ENCODE data around the gene USP34. TPM values are rescaled to one million over a fixed set of nuclear protein-coding genes. Genes with fewer than 3 reads are reported as not detected.

Gene USP34
- total and polyA plus RNA-seq, 3 donors from 2014 or later: 92.3 to 235 (median 230) TPM

DNA sequence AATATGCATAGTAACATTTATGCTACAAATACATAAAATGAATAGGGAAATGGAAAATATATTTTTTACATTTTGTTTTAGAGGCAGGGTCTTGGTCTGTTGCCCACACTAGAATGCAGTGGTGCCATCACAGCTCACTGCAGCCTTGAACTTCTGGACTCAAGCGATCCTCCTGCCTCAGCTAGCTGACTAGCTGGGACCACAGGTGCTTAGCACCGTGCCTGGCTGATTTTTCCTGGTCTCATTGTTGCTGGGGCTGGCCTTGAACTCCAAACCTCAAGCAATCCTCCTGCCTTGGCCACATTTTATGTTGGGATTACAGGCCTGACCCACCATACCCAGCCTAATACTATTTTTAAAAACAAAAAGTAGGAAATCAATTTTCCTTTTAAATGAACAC, 34.1 kb upstream of the USP34 start:
- WGBS, 2 donors: 62 to 78% methylated on average over 2 of the region's 2 CpGs
- no peak overlapping the region for H3K4me3 ChIP-seq
- TF ChIP-seq, protein P1, sequence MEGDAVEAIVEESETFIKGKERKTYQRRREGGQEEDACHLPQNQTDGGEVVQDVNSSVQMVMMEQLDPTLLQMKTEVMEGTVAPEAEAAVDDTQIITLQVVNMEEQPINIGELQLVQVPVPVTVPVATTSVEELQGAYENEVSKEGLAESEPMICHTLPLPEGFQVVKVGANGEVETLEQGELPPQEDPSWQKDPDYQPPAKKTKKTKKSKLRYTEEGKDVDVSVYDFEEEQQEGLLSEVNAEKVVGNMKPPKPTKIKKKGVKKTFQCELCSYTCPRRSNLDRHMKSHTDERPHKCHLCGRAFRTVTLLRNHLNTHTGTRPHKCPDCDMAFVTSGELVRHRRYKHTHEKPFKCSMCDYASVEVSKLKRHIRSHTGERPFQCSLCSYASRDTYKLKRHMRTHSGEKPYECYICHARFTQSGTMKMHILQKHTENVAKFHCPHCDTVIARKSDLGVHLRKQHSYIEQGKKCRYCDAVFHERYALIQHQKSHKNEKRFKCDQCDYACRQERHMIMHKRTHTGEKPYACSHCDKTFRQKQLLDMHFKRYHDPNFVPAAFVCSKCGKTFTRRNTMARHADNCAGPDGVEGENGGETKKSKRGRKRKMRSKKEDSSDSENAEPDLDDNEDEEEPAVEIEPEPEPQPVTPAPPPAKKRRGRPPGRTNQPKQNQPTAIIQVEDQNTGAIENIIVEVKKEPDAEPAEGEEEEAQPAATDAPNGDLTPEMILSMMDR (IDR thresholded peaks at IDR 0.05): no peak
- TF ChIP-seq POLR2A (IDR thresholded peaks at IDR 0.05): no peak
- H3K36me3 ChIP-seq (ENCODE audit: low read depth, missing control alignments): no peaks in the 10 kb centered on the region
- H3K27ac ChIP-seq: no peak overlapping the region
- intact Hi-C loops (cut with DNase I; ENCODE audit: low total_unique reads): no loop called here
- no peaks in the 10 kb centered on the region for H3K4me1 ChIP-seq
- no peaks in the 10 kb centered on the region for H3K9me3 ChIP-seq
- H3K27me3 ChIP-seq: no peaks in the 10 kb centered on the region
- no peak for DNase-seq

DNA sequence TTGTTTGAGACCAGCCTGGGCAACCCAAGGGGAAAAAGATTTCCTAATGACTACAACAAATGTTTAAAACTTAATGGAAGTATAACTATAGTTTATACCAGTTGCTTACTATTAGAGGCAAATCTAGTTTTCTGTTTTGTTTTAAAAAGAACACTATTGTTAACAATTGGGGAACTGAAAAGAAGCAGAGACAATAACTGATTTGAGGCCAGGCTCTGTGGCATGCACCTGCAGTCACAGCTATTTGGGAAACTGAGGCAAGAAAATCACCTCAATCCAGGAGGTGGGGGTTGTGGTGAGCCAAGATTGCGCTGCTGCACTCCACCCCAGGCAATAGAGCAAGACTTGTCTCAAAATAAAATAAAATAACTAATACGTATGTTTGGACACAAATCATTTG, 28.2 kb upstream of the USP34 start:
- Histone ChIP-seq H3K4me1 (no peaks in the 10 kb centered on the region), H3K4me3 (no peak overlapping the region), H3K36me3 (ENCODE audit: low read depth, missing control alignments) (no peaks in the 10 kb centered on the region), H3K27me3 (no peaks in the 10 kb centered on the region), H3K9me3 (no peaks in the 10 kb centered on the region), H3K27ac (no peak overlapping the region)
- DNase-seq: no peak
- 94 to 96% methylated on average over 2 of the region's 2 CpGs for WGBS, 2 donors
- TF ChIP-seq, protein P1 (IDR thresholded peaks at IDR 0.05): no peak
- no peak for TF ChIP-seq POLR2A (IDR thresholded peaks at IDR 0.05)
- intact Hi-C loops (cut with DNase I; ENCODE audit: low total_unique reads): no loop called here

DNA sequence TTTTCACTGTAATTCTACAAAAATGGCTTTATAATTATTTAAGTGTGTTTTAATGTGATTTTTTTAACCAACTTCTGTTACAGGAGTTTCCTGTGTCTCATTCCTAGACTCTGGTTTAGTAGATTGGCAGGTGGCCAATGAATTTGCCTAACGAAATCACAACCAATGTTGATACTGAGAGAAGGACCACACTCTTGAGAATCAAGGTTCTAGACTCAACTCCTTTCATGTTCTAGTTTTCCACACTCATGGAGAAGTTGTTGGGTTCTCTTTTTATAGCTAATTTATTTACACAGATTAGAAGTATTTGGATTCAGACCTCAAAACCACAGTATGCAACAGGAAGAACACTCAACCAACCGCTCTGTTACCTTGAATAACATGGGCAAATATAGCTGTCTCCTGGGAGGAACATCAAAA, 22.6 kb upstream of the USP34 start:
- TF ChIP-seq, protein P1 (IDR thresholded peaks at IDR 0.05): no peak
- no peak for TF ChIP-seq POLR2A (IDR thresholded peaks at IDR 0.05)
- intact Hi-C loops (cut with DNase I; ENCODE audit: low total_unique reads): no loop called here
- WGBS, 2 donors: 70 to 74% methylated on average over 2 of the region's 2 CpGs

DNA sequence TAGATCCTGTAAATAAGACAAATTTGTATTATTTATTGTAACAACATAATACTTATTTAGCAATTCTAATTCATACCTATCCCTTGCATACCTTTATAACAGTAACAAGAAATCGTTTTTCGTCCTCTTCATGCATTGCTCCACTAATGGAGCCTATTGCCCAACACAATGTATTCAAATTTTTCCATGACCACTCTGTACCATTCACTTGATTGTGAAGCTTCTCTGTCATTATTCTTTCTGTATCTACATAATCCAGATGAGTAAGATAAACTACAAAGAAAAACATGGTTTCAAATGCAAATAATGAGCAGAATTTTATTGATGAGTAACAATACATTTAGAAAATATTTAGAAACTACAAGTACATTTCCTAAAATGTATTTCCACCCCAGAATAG, 21.6 kb upstream of the USP34 start:
- H3K27me3 ChIP-seq: no peaks in the 10 kb centered on the region
- no peaks in the 10 kb centered on the region for H3K4me1 ChIP-seq
- TF ChIP-seq, protein P1 (IDR thresholded peaks at IDR 0.05): no peak
- no peak for TF ChIP-seq POLR2A (IDR thresholded peaks at IDR 0.05)
- 93 to 96% methylated on average over 2 of the region's 2 CpGs for WGBS, 2 donors
- H3K4me3 ChIP-seq: no peak overlapping the region
- no peak for DNase-seq
- intact Hi-C loops (cut with DNase I; ENCODE audit: low total_unique reads): no loop called here
- H3K36me3 ChIP-seq (ENCODE audit: low read depth, missing control alignments): no peaks in the 10 kb centered on the region
- no peaks in the 10 kb centered on the region for H3K9me3 ChIP-seq
- no peak overlapping the region for H3K27ac ChIP-seq

More for the DNA sequence above, 22.6 kb upstream of the USP34 start:
- Histone ChIP-seq H3K9me3 (no peaks in the 10 kb centered on the region), H3K27ac (no peak overlapping the region), H3K36me3 (ENCODE audit: low read depth, missing control alignments) (no peaks in the 10 kb centered on the region), H3K4me3 (no peak overlapping the region), H3K4me1 (no peaks in the 10 kb centered on the region), H3K27me3 (no peaks in the 10 kb centered on the region)
- no peak for DNase-seq

DNA sequence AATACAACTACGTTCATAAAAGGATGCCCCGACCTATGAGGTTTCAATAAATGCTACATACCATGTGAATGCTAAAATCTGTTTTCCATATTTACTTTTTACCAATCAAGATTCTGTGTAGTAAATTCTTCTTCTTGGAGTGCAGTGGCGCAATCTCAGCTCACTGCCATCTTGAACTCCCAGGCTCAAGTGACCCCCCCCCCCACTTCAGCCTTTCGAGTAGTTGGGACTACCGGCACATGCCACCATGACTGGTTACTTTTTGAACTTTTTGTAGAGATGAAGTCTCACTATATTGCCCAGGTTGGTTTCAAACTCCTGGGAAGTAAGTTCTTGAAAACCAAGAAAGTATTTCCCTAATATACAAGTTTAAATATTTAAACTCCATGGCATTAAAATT, 14.4 kb upstream of the USP34 start:
- H3K9me3 ChIP-seq: no peaks in the 10 kb centered on the region
- H3K4me1 ChIP-seq: no peaks in the 10 kb centered on the region
- 90 to 94% methylated on average over 5 of the region's 5 CpGs for WGBS, 2 donors
- no peak for TF ChIP-seq POLR2A (IDR thresholded peaks at IDR 0.05)
- TF ChIP-seq, protein P1 (IDR thresholded peaks at IDR 0.05): no peak
- intact Hi-C loops (cut with DNase I; ENCODE audit: low total_unique reads): no loop called here
- no peak overlapping the region for H3K4me3 ChIP-seq
- no peak for DNase-seq
- no peaks in the 10 kb centered on the region for H3K27me3 ChIP-seq
- H3K36me3 ChIP-seq (ENCODE audit: low read depth, missing control alignments): no peaks in the 10 kb centered on the region
- H3K27ac ChIP-seq: no peak overlapping the region
